Nephron progenitor cell (in vitro differentiated cells): ENCODE results near the gene GAPVD1.
A peak's percentile ranks its signal among the peaks of the same experiment; 100 is the strongest.
"Not testable (repeated sequence)": the region's sequence is repeated elsewhere in the genome, so short reads cannot be mapped to it uniquely, and the experiment has no call there.

Source experiments
- DNase-seq: peaks from one replicate; pipeline ENCODE4 v3.0.0; 2021
- H3K27ac Mint-ChIP-seq: 2 replicates; pipeline ENCODE4 v1.8.0; 2021; ENCODE audit warnings: mild to moderate bottlenecking, moderate library complexity, mixed read lengths
- H3K27me3 Mint-ChIP-seq: 2 replicates; pipeline ENCODE4 v1.8.0; 2021; ENCODE audit warnings: mild to moderate bottlenecking, low read depth, mixed read lengths; ENCODE audit not compliant: poor library complexity
- H3K36me3 Mint-ChIP-seq: 2 replicates; pipeline ENCODE4 v1.8.0; 2021; ENCODE audit warnings: low read depth, mixed read lengths
- H3K4me1 Mint-ChIP-seq: 2 replicates; pipeline ENCODE4 v1.8.0; 2021; ENCODE audit warnings: mixed read lengths
- H3K4me3 Mint-ChIP-seq: 2 replicates; pipeline ENCODE4 v1.8.0; 2021; ENCODE audit warnings: mild to moderate bottlenecking, moderate library complexity, mixed read lengths
- H3K9me3 Mint-ChIP-seq: 2 replicates; pipeline ENCODE4 v1.8.0; 2021; ENCODE audit warnings: mild to moderate bottlenecking, moderate library complexity, mixed read lengths
- CTCF ChIP-seq: fragments of 200-600 bp; sonication (generic); IDR thresholded peaks from 2 replicates; pipeline ENCODE4 v1.5.0; 2021; ENCODE audit warnings: antibody characterized with exemption

The GAPVD1 gene

DNA sequence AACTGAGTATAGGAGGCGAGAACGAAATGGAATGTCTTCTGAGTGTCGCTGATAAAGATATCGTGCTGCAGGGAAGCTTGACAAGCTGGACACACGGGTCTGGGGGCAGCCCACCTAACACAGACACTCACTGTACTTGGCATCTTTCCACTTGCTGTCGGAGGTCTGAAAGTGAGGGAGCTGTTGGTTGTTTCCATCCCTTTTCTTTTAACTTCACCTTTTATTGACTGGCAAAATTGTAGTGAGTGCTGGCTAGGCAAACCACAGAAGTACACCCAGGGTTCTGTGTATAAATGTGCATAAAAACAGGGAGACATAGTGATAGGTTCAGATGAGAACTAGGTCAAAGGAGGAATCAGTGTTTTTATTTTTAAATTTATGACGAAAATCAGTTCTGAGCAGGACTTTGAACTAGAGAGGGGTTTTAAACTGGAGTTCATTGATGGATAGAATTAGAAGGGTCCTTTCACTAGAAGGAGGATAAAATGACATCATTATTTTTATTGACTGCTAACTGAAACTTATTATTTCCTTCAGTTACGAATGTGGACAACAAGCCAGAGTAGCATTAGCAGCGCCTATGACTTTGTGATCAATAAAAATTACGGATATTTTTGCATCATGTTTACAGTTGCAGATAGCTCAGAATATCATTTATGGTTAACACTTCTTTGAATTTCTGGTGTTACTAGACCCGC, 817 bp downstream of the GAPVD1 start:
- Mint-ChIP-seq H3K4me3 (peak overlapping the region; percentile 100), H3K27me3 (peaks cover 3% of the 10 kb centered on the region), H3K4me1 (peaks cover 44% of the 10 kb centered on the region), H3K36me3 (peaks cover 28% of the 10 kb centered on the region), H3K9me3 (no peaks in the 10 kb centered on the region), H3K27ac (peak overlapping the region; percentile 77)
- no peak for DNase-seq
- TF ChIP-seq CTCF, result no peak

DNA sequence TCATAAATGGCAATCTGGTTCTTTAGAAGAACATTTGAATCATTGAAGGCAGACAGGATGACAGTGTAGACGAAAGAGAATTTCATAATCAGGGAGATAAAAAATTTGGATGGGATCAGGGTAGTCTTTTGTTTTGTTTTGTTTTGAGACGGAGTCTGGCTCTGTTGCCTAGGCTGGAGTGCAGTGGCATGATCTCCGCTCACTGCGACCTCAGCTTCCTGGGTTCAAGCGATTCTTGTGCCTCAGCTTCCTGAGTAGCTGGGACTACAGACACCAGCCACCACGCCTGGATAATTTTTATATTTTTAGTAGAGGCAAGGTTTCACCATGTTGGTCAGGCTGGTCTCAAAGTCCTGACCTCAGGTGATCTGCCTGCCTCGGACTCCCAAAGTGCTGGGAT, 2.4 kb downstream of the GAPVD1 start:
- DNase-seq, H3K9me3 Mint-ChIP-seq, H3K27ac Mint-ChIP-seq, H3K27me3 Mint-ChIP-seq: not testable (repeated sequence)
- H3K36me3 Mint-ChIP-seq, result peaks cover 38% of the 10 kb centered on the region
- H3K4me1 Mint-ChIP-seq, result peaks cover 49% of the 10 kb centered on the region
- peak overlapping the region; percentile 43 for H3K4me3 Mint-ChIP-seq

DNA sequence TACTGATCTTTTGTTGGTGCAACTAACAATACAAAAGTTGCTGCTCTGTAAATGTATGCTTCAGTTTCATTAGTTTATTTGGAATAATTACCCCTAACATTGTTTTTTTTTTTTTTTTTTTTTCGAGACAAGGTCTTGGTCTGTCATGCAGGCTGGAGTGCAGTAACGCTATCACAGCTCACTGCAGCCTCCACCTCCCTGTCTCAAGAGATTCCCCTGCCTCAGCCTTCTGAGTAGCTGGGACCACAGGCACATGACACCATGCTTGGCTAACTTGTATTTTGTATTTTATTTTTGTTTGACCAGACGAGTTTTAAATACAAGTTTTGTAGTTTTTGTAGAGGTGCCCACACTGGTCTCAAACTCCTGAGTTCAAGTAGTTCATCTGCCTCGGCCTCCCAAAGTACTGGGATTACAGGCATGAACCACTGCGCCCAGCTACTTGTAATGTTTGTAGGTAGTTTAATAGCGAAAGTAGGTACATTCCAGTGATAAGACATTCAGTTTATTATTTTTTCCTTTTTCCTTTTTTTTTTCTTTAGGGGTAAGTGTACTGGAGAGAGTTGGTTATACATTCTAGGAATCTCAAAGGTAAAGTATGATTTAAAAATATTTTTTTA, 6.9 kb downstream of the GAPVD1 start:
- Mint-ChIP-seq H3K4me1 (peaks cover 19% of the 10 kb centered on the region), H3K9me3 (no peaks in the 10 kb centered on the region), H3K27me3 (no peaks in the 10 kb centered on the region), H3K36me3 (peaks cover 56% of the 10 kb centered on the region), H3K27ac (peak overlapping the region; percentile 71), H3K4me3 (no peak overlapping the region)
- DNase-seq, result no peak
- TF ChIP-seq CTCF, result no peak

DNA sequence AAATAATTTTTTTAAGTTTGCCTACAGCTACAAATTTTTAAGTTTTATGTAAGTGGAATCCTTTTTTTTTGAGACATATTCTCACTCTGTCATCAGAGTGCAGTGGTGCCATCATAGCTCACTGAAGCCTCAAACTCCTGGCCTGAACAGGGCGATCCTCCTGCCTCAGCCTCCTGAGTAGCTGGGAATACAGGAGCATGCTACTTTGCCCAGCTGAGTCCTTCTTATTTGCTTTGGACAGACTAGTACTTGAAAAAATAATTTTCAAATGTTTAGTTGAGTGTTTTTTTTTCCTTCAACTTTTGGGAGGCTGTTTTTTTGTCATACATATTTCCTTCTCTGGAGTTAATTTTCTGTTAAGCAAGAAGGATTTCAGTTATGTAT, 7.4 kb downstream of the GAPVD1 start:
- Mint-ChIP-seq H3K9me3 (no peaks in the 10 kb centered on the region), H3K4me3 (no peak overlapping the region)

GRCh38 chr9:125271081-125271480, 9.5 kb downstream of the GAPVD1 start:
- no peaks in the 10 kb centered on the region for H3K9me3 Mint-ChIP-seq
- no peak overlapping the region for H3K4me3 Mint-ChIP-seq
- no peaks in the 10 kb centered on the region for H3K27me3 Mint-ChIP-seq
- peaks cover 9% of the 10 kb centered on the region for H3K4me1 Mint-ChIP-seq
- TF ChIP-seq CTCF, result no peak
- H3K27ac Mint-ChIP-seq, result no peak overlapping the region
- DNase-seq, result no peak
- H3K36me3 Mint-ChIP-seq, result peaks cover 38% of the 10 kb centered on the region

More for the DNA sequence above, 7.4 kb downstream of the GAPVD1 start:
- Mint-ChIP-seq H3K36me3 (peaks cover 53% of the 10 kb centered on the region), H3K4me1 (peaks cover 15% of the 10 kb centered on the region), H3K27ac (no peak overlapping the region), H3K27me3 (no peaks in the 10 kb centered on the region)
- TF ChIP-seq CTCF, result no peak
- no peak for DNase-seq

DNA sequence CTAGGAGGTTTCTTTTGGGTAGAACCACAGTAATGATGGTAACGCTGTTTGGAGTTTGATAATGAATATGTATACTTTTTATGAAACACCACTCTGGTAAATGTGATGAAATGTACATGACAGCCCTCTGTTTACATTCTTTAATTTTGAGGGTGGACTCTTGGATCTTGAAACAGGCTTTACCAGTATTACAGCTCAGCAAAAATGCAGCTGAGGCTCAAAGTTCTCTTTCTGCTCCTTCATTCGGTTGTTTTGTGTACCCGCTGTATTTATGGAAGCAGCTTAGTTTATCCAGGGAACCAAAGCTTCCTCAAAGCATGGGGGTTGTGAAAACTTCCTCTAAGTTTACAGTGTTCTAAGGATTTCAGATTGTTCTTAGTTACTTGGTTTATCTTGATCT, 11.1 kb downstream of the GAPVD1 start:
- no peaks in the 10 kb centered on the region for H3K27me3 Mint-ChIP-seq
- no peaks in the 10 kb centered on the region for H3K9me3 Mint-ChIP-seq
- no peak for TF ChIP-seq CTCF
- peaks cover 9% of the 10 kb centered on the region for H3K4me1 Mint-ChIP-seq
- DNase-seq, result no peak
- H3K4me3 Mint-ChIP-seq, result no peak overlapping the region
- H3K27ac Mint-ChIP-seq, result peak overlapping the region; percentile 34
- peaks cover 35% of the 10 kb centered on the region for H3K36me3 Mint-ChIP-seq
